Hepatocyte (in vitro differentiated cells): ENCODE data around the gene NDUFB7.
"Not testable (repeated sequence)": the region's sequence is repeated elsewhere in the genome, so short reads cannot be mapped to it uniquely, and the experiment has no call there.

ENCODE experiments used
- EZH2 ChIP-seq: fragments of 200-600 bp; sonication (generic); IDR thresholded peaks from 2 replicates; pipeline ENCODE4 v1.6.1; 2016; ENCODE audit warnings: antibody characterized with exemption, mild to moderate bottlenecking, borderline replicate concordance
- TF ChIP-seq, protein P1 (sequence below): fragments of 200-600 bp; sonication (generic); IDR thresholded peaks from 2 replicates; pipeline ENCODE4 v1.5.1; 2016; ENCODE audit warnings: antibody characterized with exemption, mild to moderate bottlenecking; ENCODE audit not compliant: poor library complexity

DNA sequence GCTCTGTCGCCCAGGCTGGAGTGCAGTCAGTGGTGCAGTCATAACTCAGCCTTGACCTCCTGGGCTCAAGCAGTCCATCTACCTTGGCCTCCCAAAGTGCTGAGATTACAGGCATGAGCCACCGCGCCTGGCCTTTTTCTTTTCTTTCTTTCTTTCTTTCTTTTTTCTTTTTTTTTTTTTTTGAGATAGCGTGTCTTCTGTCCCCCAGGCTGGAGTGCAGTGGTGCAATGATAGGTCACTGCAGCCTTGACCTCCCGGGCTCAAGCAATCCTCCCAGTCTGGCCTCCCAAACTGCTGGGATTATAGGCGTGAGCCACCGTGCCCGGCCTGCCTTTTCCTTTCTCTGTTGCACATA is 19.9 kb downstream of the NDUFB7 start:
- TF ChIP-seq, protein P1, sequence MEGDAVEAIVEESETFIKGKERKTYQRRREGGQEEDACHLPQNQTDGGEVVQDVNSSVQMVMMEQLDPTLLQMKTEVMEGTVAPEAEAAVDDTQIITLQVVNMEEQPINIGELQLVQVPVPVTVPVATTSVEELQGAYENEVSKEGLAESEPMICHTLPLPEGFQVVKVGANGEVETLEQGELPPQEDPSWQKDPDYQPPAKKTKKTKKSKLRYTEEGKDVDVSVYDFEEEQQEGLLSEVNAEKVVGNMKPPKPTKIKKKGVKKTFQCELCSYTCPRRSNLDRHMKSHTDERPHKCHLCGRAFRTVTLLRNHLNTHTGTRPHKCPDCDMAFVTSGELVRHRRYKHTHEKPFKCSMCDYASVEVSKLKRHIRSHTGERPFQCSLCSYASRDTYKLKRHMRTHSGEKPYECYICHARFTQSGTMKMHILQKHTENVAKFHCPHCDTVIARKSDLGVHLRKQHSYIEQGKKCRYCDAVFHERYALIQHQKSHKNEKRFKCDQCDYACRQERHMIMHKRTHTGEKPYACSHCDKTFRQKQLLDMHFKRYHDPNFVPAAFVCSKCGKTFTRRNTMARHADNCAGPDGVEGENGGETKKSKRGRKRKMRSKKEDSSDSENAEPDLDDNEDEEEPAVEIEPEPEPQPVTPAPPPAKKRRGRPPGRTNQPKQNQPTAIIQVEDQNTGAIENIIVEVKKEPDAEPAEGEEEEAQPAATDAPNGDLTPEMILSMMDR: not testable (repeated sequence)
- TF ChIP-seq EZH2: not testable (repeated sequence)
